Measurements from ENCODE around the gene LMO1.

LMO1 gene

GRCh38 chr11:8266246-8267241 is 2.9 kb upstream of the LMO1 start:
- DNase-seq (ENCODE audit: low read depth in 1 of 2, low spot score in 1 of 2): no peak

GRCh38 chr11:8265681-8266241 is 2.1 kb upstream of the LMO1 start:
- DNase-seq (ENCODE audit: low read depth in 1 of 2, low spot score in 1 of 2): no peak

GRCh38 chr11:8263109-8263768 is 439 bp downstream of the LMO1 start:
- no peak for DNase-seq (ENCODE audit: low read depth in 1 of 2, low spot score in 1 of 2)

- no peak for DNase-seq (ENCODE audit: low read depth in 1 of 2, low spot score in 1 of 2)
These were observed 1.0 kb downstream of the LMO1 start for GRCh38 chr11:8262552-8263108.

- DNase-seq (ENCODE audit: low read depth in 1 of 2, low spot score in 1 of 2): no peak
These were observed 1.6 kb downstream of the LMO1 start for GRCh38 chr11:8261921-8262551.

- no peak for DNase-seq (ENCODE audit: low read depth in 1 of 2, low spot score in 1 of 2)
These were observed 2.4 kb downstream of the LMO1 start for GRCh38 chr11:8261291-8261690.

- DNase-seq (ENCODE audit: low read depth in 1 of 2, low spot score in 1 of 2): no peak
These were observed 3.3 kb downstream of the LMO1 start for GRCh38 chr11:8260202-8260966.

GRCh38 chr11:8259306-8259959 is 4.2 kb downstream of the LMO1 start:
- no peak for DNase-seq (ENCODE audit: low read depth in 1 of 2, low spot score in 1 of 2)

GRCh38 chr11:8258784-8259183 is 4.9 kb downstream of the LMO1 start:
- DNase-seq (ENCODE audit: low read depth in 1 of 2, low spot score in 1 of 2): no peak

- DNase-seq (ENCODE audit: low read depth in 1 of 2, low spot score in 1 of 2): no peak
These were observed 5.4 kb downstream of the LMO1 start for GRCh38 chr11:8258289-8258688.

GRCh38 chr11:8257003-8257664 is 6.5 kb downstream of the LMO1 start:
- DNase-seq (ENCODE audit: low read depth in 1 of 2, low spot score in 1 of 2): no peak

- DNase-seq (ENCODE audit: low read depth in 1 of 2, low spot score in 1 of 2): no peak
These were observed 7.2 kb downstream of the LMO1 start for GRCh38 chr11:8256271-8257002.

- no peak for DNase-seq (ENCODE audit: low read depth in 1 of 2, low spot score in 1 of 2)
These were observed 10.1 kb downstream of the LMO1 start for GRCh38 chr11:8253566-8253965.

GRCh38 chr11:8252946-8253345 is 10.7 kb downstream of the LMO1 start:
- no peak for DNase-seq (ENCODE audit: low read depth in 1 of 2, low spot score in 1 of 2)

GRCh38 chr11:8252388-8252787 is 11.3 kb downstream of the LMO1 start:
- DNase-seq (ENCODE audit: low read depth in 1 of 2, low spot score in 1 of 2): no peak

GRCh38 chr11:8251616-8252295 is 11.9 kb downstream of the LMO1 start:
- no peak for DNase-seq (ENCODE audit: low read depth in 1 of 2, low spot score in 1 of 2)

GRCh38 chr11:8250981-8251615 is 12.6 kb downstream of the LMO1 start:
- no peak for DNase-seq (ENCODE audit: low read depth in 1 of 2, low spot score in 1 of 2)

- DNase-seq (ENCODE audit: low read depth in 1 of 2, low spot score in 1 of 2): no peak
These were observed 13.2 kb downstream of the LMO1 start for GRCh38 chr11:8250434-8250833.

All from activated T-helper 1 cell treated with anti-CD3 and anti-CD28 coated beads, Interleukin-2, amount 50 U/mL, for 16 hours (primary cell).